Measurements from ENCODE around the gene HS6ST3.

DNA sequence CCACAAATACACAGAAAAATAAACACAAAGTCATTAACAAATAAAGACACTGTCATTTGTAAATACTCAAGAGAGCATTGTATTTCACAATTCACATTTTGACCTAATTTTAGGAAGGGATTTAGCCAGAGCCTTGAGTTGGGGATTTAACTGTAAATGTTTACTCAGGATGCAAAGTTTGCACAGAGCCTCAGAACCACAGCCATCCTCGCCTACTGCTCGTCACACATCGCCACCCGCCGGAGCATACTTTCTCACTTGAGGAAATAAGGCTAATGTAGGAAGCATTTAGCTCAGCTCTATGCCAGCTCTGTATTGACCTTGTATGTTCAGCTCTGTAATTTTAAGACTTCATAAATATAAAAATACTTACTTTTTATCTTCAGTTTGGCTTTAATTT lies 461.6 kb downstream of the HS6ST3 start:
- TF ChIP-seq, protein P1, sequence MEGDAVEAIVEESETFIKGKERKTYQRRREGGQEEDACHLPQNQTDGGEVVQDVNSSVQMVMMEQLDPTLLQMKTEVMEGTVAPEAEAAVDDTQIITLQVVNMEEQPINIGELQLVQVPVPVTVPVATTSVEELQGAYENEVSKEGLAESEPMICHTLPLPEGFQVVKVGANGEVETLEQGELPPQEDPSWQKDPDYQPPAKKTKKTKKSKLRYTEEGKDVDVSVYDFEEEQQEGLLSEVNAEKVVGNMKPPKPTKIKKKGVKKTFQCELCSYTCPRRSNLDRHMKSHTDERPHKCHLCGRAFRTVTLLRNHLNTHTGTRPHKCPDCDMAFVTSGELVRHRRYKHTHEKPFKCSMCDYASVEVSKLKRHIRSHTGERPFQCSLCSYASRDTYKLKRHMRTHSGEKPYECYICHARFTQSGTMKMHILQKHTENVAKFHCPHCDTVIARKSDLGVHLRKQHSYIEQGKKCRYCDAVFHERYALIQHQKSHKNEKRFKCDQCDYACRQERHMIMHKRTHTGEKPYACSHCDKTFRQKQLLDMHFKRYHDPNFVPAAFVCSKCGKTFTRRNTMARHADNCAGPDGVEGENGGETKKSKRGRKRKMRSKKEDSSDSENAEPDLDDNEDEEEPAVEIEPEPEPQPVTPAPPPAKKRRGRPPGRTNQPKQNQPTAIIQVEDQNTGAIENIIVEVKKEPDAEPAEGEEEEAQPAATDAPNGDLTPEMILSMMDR (conservative IDR thresholded peaks at IDR 0.05; ENCODE audit: low read depth, low read length): no peak
- TF ChIP-seq EZH2 (IDR thresholded peaks at IDR 0.05; ENCODE audit: low read length, unreplicated experiment): no peak
- no peak for TF ChIP-seq EZH2phosphoT487 (IDR thresholded peaks at IDR 0.05; ENCODE audit: borderline replicate concordance, low read length)

Measured in PC-3 (cell line).